SK-N-SH treated with all-trans-retinoic acid at 6 μM for 48 hours (cell line): ENCODE measurements around the gene TRMT13.
A peak's percentile ranks its signal among the peaks of the same experiment; 100 is the strongest.

Source experiments
- ATAC-seq: fragments of 200-7000 bp; cut with Tn5 transposase; 3 replicates; pipeline ENCODE4 v1.9.1; 2020; ENCODE audit warnings: mild to moderate bottlenecking, moderate library complexity
- ARNTL ChIP-seq: fragments of 450-650 bp; formaldehyde crosslinking; IDR thresholded peaks from 2 replicates; pipeline ENCODE4 v1.5.0; 2020; ENCODE audit warnings: low read depth, mild to moderate bottlenecking, moderate library complexity, borderline replicate concordance
- BACH2 ChIP-seq: fragments of 250-450 bp; sonication (Bioruptor Pico); IDR thresholded peaks from 2 replicates; pipeline ENCODE4 v1.9.0; 2021; ENCODE audit warnings: mild to moderate bottlenecking, borderline replicate concordance
- CREB5 ChIP-seq: fragments of 250-450 bp; sonication (Bioruptor Pico); IDR thresholded peaks from 2 replicates; pipeline ENCODE4 v1.5.1; 2020; ENCODE audit warnings: low read depth, mild to moderate bottlenecking, moderate library complexity
- CSRNP3 ChIP-seq: fragments of 250-450 bp; sonication (Bioruptor Pico); IDR thresholded peaks from 2 replicates; pipeline ENCODE4 v1.5.1; 2021; ENCODE audit warnings: mild to moderate bottlenecking, moderate library complexity
- ESRRG ChIP-seq: fragments of 250-450 bp; sonication (Bioruptor Pico); IDR thresholded peaks from 2 replicates; pipeline ENCODE4 v1.6.1; 2021; ENCODE audit warnings: mild to moderate bottlenecking
- GLIS3 ChIP-seq: fragments of 250-450 bp; sonication (Bioruptor Pico); IDR thresholded peaks from 2 replicates; pipeline ENCODE4 v1.5.0; 2020; ENCODE audit warnings: mild to moderate bottlenecking, moderate library complexity
- ISL1 ChIP-seq: fragments of 250-450 bp; sonication (Bioruptor Pico); IDR thresholded peaks from 2 replicates; pipeline ENCODE4 v2.1.2; 2022; ENCODE audit warnings: mild to moderate bottlenecking, moderate library complexity
- OSR1 ChIP-seq: fragments of 250-450 bp; sonication (Bioruptor Pico); IDR thresholded peaks from 2 replicates; pipeline ENCODE4 v1.8.0; 2022; ENCODE audit warnings: moderate library complexity, mild to moderate bottlenecking, inconsistent platforms
- PATZ1 ChIP-seq: fragments of 250-450 bp; sonication (Bioruptor Pico); IDR thresholded peaks from 2 replicates; pipeline ENCODE4 v1.8.0; 2020; ENCODE audit warnings: mild to moderate bottlenecking, moderate library complexity, borderline replicate concordance
- POU6F1 ChIP-seq: fragments of 250-450 bp; sonication (Bioruptor Pico); IDR thresholded peaks from 2 replicates; pipeline ENCODE4 v1.8.0; 2021; ENCODE audit warnings: low read depth, mild to moderate bottlenecking, moderate library complexity, borderline replicate concordance
- PPARA ChIP-seq: fragments of 250-450 bp; sonication (Bioruptor Pico); IDR thresholded peaks from 2 replicates; pipeline ENCODE4 v1.5.0; 2020; ENCODE audit warnings: mild to moderate bottlenecking, borderline replicate concordance
- SNAI2 ChIP-seq: fragments of 250-450 bp; sonication (Bioruptor Pico); IDR thresholded peaks from 2 replicates; pipeline ENCODE4 v1.5.0; 2020; ENCODE audit warnings: mild to moderate bottlenecking, moderate library complexity
- TCF4 ChIP-seq: fragments of 250-450 bp; sonication (Bioruptor Pico); IDR thresholded peaks from 2 replicates; pipeline ENCODE4 v1.8.0; 2021; ENCODE audit warnings: mild to moderate bottlenecking, moderate library complexity, borderline replicate concordance
- TOX ChIP-seq: fragments of 250-450 bp; sonication (Bioruptor Pico); IDR thresholded peaks from 2 replicates; pipeline ENCODE4 v1.8.0; 2021; ENCODE audit warnings: mild to moderate bottlenecking, moderate library complexity, borderline replicate concordance
- TSHZ2 ChIP-seq: fragments of 250-450 bp; sonication (Bioruptor Pico); IDR thresholded peaks from 2 replicates; pipeline ENCODE4 v1.5.0; 2020; ENCODE audit warnings: mild to moderate bottlenecking, moderate library complexity
- ZC3H10 ChIP-seq: fragments of 250-450 bp; sonication (Bioruptor Pico); IDR thresholded peaks from 2 replicates; pipeline ENCODE4 v1.5.1; 2021; ENCODE audit warnings: mild to moderate bottlenecking, moderate library complexity
- ZFP3 ChIP-seq: fragments of 250-450 bp; sonication (Bioruptor Pico); IDR thresholded peaks from 2 replicates; pipeline ENCODE4 v1.5.0; 2020; ENCODE audit warnings: mild to moderate bottlenecking, moderate library complexity
- ZFP30 ChIP-seq: fragments of 450-650 bp; formaldehyde crosslinking; IDR thresholded peaks from 2 replicates; pipeline ENCODE4 v1.5.0; 2022; ENCODE audit warnings: mild to moderate bottlenecking, moderate library complexity
- ZNF565 ChIP-seq: fragments of 450-650 bp; formaldehyde crosslinking; conservative IDR thresholded peaks from 2 replicates; pipeline ENCODE4 v1.5.0; 2020; ENCODE audit warnings: low read depth, mild to moderate bottlenecking, moderate library complexity
- ZNF70 ChIP-seq: fragments of 450-650 bp; formaldehyde crosslinking; IDR thresholded peaks from 2 replicates; pipeline ENCODE4 v1.5.0; 2020; ENCODE audit warnings: mild to moderate bottlenecking, moderate library complexity
- ZNF8 ChIP-seq: fragments of 450-650 bp; formaldehyde crosslinking; IDR thresholded peaks from 2 replicates; pipeline ENCODE4 v1.5.0; 2020; ENCODE audit warnings: mild to moderate bottlenecking, moderate library complexity

Gene TRMT13

GRCh38 chr1:100132566-100133477 lies at the start of gene TRMT13, which contains the start of gene SASS6:
Gene TRMT13 (plus strand): TSS chr1:100133163. CDS start chr1:100133169, 6 bp downstream.
Gene SASS6 (minus strand): TSS chr1:100132930. CDS start chr1:100132814, 116 bp downstream.
- TF ChIP-seq GLIS3 (CRISPR knock-in tag) (no peak), CREB5 (CRISPR knock-in tag) (no peak), PPARA (no peak), POU6F1 (no peak), SNAI2 (no peak), TOX (CRISPR knock-in tag) (no peak), ARNTL (CRISPR knock-in tag) (no peak), ZNF8 (CRISPR knock-in tag) (no peak), ESRRG (no peak), ZC3H10 (no peak), OSR1 (CRISPR knock-in tag) (no peak), ZNF565 (CRISPR knock-in tag) (no peak), ZNF70 (CRISPR knock-in tag) (no peak), ZFP3 (CRISPR knock-in tag) (no peak), TSHZ2 (CRISPR knock-in tag) (no peak), PATZ1 (CRISPR knock-in tag) (no peak), CSRNP3 (CRISPR knock-in tag) (no peak)
- ATAC-seq, result peak; percentile 97

GRCh38 chr1:100087396-100087795 lies 45.6 kb upstream of the TRMT13 start:
- TF ChIP-seq ZC3H10 (peak; percentile 56; the same call in 1 of the 2 replicates), ISL1 (CRISPR knock-in tag) (peak; percentile 86), ESRRG (no peak)
- peak; percentile 88 for ATAC-seq

GRCh38 chr1:100089082-100089481 lies 43.9 kb upstream of the TRMT13 start:
- ATAC-seq, result no peak
- TF ChIP-seq TSHZ2 (CRISPR knock-in tag) (no peak), ZFP30 (CRISPR knock-in tag) (no peak), BACH2 (CRISPR knock-in tag) (no peak), CREB5 (CRISPR knock-in tag) (no peak), ESRRG (no peak), PPARA (no peak), ARNTL (CRISPR knock-in tag) (no peak), TCF4 (CRISPR knock-in tag) (no peak), POU6F1 (no peak), ZNF565 (CRISPR knock-in tag) (no peak)
